ENCODE results near the gene SPOP.

DNA sequence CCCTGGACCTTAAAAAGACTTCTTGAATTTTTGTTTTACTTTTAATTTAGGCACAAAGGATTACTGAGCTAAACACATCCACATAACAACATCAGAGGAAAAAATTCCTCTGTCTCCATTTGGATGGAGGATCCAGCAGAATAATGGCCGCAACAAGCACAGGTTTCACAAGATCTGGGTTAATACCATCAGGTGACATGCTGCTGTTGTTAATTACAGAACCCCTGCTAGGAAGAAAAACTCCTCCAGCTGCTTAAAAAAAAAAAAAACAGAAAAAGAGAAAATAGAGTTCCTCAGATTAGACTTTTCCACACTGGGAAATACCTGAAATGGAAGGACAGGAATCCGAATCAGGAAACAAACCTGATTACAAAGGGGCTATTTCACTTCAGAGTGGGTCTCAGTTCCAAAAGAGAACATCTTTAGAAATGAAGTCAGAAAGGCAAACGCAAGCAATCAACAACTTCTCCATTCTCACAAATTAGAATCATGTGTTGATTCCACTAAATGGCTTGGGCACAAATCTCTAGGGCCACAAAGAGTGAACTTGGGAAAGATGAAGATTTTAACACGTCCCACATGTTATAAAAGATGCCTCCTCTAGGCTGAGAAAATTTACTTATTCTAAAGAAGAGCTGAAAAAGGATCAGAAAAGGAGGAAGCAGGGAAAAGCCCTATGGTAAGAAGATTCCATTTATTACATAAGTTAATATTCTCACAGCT, 44.0 kb downstream of the SPOP start:
- TF ChIP-seq, protein P1, sequence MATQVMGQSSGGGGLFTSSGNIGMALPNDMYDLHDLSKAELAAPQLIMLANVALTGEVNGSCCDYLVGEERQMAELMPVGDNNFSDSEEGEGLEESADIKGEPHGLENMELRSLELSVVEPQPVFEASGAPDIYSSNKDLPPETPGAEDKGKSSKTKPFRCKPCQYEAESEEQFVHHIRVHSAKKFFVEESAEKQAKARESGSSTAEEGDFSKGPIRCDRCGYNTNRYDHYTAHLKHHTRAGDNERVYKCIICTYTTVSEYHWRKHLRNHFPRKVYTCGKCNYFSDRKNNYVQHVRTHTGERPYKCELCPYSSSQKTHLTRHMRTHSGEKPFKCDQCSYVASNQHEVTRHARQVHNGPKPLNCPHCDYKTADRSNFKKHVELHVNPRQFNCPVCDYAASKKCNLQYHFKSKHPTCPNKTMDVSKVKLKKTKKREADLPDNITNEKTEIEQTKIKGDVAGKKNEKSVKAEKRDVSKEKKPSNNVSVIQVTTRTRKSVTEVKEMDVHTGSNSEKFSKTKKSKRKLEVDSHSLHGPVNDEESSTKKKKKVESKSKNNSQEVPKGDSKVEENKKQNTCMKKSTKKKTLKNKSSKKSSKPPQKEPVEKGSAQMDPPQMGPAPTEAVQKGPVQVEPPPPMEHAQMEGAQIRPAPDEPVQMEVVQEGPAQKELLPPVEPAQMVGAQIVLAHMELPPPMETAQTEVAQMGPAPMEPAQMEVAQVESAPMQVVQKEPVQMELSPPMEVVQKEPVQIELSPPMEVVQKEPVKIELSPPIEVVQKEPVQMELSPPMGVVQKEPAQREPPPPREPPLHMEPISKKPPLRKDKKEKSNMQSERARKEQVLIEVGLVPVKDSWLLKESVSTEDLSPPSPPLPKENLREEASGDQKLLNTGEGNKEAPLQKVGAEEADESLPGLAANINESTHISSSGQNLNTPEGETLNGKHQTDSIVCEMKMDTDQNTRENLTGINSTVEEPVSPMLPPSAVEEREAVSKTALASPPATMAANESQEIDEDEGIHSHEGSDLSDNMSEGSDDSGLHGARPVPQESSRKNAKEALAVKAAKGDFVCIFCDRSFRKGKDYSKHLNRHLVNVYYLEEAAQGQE (IDR thresholded peaks at IDR 0.05; ENCODE audit: insufficient read depth in 1 of 2, low read depth in 2 of 2, low read length in 2 of 2) = no peak
- TF ChIP-seq POLR2AphosphoS5 (IDR thresholded peaks at IDR 0.05; ENCODE audit: low read depth, low read length) = no peak
